ENCODE data around the gene DMAC2L.
"Not testable (repeated sequence)": the region's sequence is repeated elsewhere in the genome, so short reads cannot be mapped to it uniquely, and the experiment has no call there.

Gene DMAC2L, protein sequence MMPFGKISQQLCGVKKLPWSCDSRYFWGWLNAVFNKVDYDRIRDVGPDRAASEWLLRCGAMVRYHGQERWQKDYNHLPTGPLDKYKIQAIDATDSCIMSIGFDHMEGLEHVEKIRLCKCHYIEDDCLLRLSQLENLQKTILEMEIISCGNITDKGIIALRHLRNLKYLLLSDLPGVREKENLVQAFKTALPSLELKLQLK

DNA sequence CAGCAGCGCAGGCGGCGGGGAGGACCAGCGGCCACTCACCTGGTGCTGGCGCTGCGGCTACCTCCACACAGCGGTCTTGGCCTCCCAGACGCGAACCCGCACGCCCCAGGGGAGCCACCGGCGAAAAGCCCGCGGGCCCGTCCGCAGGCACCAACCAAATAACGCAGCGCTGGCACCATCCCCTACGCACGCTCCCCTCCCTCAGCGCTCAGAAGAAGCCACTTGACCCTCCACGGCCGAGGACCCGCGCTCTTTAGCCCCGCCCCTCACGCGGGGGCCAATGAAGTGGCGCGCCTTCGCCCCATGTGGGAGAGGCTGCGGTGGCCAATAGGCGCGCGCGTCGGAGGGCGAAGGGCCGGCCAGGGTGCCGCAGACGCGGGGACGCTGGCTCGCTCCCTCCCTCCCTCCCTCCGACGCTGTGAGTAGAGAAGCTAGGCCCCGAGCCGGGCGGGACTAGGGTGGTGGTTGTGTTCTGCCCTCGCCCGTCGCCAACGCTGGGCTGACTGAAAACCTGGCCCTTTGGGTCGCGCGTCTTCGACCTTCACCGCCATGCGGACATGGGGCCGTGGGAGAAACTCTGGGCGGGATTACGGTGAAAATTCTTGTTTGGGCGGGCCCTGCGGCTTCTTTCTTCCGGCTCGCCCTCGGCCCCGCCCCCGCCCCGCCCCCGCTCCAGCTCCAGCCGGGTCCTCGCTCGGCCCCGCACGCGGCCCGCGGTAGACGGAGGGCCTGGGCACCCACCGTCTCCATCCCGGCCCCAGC lies at the start of gene DMAC2L, which contains the start of gene L2HGDH:
Gene DMAC2L (plus strand): TSS at position 353 of the 762 bp plus-strand sequence. CDS start 9,164 bp downstream, outside the sequence.
Gene L2HGDH (minus strand): TSS at position 258 of the 762 bp plus-strand sequence. CDS start 79 bp downstream, at position 179.
- peak; percentile 84 to 85 for DNase-seq

- no peak for DNase-seq
These were observed 49.3 kb upstream of the DMAC2L start for GRCh38 chr14:50262865-50263264.

DNA sequence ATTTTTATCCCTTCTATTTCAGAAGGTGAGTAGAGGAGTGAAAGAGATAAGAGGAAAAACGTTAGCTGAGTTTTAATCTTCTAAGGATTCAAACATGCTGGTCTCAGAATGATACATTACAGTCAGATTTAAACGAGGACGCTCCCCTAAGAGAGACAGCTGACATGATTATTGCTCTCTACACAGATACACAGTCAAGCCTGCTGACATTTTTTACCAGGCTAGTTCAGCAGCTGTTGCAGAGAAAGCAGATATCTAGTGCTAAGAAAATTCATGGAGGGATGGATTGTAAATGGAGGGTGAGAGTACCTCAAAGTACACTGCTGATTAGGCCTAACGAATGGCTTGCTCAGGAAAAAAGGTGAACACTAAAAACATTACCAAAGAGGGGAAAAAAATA lies 48.8 kb upstream of the DMAC2L start:
- DNase-seq, result no peak

- DNase-seq, result no peak
These were observed 47.1 kb upstream of the DMAC2L start for GRCh38 chr14:50265029-50265428.

DNA sequence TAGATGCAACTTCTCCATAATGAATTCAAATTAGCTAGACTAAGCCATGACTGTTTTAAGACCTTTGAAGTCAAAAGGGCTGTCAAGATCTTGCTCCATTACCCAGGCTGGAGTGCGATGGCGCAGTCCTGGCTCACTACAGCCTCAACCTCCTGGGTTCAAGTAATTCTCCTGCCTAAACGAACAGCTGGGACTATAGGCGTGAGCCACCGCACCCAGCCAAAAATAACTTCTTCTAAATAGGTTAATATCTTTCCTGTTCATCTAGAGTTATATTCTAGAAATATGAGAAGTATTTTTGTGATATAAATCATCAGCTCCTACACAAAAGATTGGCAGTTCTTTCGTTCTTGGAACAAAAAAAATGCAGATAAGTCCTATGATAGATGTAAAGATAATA lies 41.2 kb upstream of the DMAC2L start:
- no peak for DNase-seq

GRCh38 chr14:50272498-50272897 lies 39.6 kb upstream of the DMAC2L start:
- DNase-seq, result no peak

GRCh38 chr14:50285861-50286260 lies 26.3 kb upstream of the DMAC2L start:
- no peak for DNase-seq

DNA sequence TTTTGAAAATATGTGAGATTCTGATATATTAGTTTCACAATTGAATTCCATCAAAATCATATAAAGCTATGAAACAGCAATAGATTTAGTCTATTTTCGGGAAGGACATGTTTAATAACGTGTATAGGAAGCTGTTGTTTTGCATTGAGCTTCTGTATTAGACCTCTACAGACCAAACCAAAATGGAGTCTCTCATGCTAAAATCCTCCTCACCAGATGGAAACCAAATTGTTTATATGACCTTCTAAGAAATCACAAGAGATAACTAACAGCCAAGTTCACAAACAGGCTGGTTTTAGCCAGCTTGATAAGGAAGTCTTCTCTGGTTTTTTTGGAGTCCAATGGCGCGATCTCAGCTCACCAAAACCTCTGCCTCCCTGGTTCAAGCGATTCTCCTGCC lies 24.0 kb upstream of the DMAC2L start:
- no peak for DNase-seq

GRCh38 chr14:50290306-50290705 lies 21.8 kb upstream of the DMAC2L start:
- no peak for DNase-seq

DNA sequence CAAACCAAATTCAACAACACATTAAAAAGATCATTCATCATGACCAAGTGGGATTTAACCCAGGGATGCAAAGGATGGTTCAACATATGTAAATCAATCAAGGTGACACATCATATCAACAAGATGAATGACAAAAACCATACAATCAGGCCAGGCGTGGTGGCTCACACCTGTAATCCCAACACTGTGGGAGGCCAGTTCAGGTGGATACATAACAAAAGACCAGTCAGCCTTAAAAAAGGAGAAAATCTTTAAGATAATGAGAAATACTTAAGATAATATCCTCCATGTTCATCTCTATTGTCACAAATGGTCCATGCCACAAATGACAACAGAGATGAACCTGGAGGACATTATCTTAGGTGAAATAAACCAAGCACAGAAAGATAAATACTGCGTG lies 12.5 kb upstream of the DMAC2L start:
- DNase-seq, result no peak

DNA sequence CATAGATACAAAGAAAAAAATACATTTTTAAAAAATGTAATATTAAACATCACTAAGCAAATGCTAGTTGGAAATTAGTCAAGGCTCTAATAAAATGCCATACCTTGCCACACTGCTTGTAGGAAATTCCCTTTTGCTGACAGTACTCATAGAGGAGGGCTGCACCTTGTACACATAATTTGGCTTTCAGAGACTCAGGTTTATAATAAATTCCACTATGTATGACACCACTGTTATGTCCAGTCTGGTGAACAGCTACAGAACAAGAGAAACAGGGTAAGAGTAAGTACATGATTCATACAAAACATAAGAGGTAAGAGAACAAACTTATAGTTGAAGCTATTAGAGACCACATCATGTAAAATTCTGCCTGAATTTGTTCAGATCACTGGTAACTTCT lies 10.2 kb upstream of the DMAC2L start:
- DNase-seq, result no peak

GRCh38 chr14:50303744-50304471 lies 8.2 kb upstream of the DMAC2L start:
- no peak for DNase-seq

DNA sequence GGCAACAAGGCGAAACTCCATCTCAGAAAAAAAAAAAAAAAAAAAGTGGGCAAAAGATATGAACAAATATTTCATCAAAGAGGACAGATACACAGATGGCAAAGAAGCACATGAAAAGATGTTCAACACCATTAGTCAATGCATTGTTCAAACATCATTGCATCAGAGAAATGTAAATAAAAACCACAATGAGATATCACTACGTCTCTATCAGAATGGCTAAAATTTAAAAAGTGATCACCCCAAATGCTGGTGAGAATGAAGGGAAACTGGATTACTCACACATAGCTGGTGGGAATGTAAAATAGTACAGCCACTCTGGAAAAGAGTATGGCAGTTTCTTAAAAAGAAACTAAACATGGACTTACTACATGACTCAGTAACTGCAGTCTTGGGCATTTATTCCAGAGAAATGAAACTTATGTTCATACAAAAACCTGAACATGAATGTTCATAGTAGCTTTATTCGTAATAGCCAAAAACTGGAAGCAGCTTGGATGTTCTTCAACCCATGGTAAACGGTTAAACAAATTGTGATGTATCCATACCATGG lies 3.7 kb upstream of the DMAC2L start:
- DNase-seq, result no peak

GRCh38 chr14:50310445-50310844 lies 1.7 kb upstream of the DMAC2L start:
- no peak for DNase-seq

DNA sequence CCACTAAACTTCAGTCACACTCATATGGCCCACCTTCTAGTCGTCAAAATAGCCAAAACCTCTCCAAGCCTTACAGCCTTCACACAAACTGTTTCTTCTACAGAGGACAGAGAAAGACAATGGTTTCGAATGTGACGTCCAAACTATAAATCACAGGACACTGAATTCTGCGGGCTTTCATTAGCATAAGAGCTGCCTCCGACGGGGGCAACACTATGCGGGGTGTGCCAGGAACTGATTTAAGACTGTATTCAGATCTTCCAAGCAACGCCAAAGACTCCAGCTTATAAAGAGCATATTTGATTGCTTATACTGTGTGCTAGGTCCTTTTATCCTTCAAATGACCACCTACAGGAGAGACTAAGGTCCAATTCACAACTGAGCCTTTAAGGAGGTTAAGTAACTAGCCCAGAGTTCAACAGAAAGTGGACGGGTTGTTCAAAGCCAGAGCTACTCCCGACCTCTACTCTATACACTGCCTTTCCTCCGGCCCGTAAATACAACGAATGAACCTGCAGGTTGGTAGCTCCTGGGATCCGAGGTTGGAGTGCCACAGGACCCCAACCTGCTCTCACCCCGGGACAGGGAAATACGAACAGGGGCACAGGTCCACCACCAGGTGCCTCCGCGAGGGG lies 670 bp upstream of the DMAC2L start:
- DNase-seq, result no peak

DNA sequence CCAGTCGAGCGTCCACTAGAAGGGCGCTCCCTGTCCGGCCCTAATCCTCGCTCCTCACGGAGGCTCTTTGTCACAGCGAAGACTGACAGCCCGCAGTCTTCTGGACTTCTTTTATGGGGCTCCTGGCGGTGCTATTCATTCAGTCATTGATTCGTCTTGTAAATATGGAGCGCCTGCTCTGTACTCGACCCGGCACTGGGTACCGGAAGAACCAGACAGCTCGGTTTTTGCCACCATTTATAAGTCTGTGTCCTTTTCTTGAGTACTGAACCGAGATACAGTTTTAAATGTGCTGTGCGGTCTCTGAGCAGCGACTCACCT lies 570 bp downstream of the DMAC2L start:
- DNase-seq, result no peak

GRCh38 chr14:50314098-50314497 lies 2.0 kb downstream of the DMAC2L start:
- not testable (repeated sequence) for DNase-seq

DNA sequence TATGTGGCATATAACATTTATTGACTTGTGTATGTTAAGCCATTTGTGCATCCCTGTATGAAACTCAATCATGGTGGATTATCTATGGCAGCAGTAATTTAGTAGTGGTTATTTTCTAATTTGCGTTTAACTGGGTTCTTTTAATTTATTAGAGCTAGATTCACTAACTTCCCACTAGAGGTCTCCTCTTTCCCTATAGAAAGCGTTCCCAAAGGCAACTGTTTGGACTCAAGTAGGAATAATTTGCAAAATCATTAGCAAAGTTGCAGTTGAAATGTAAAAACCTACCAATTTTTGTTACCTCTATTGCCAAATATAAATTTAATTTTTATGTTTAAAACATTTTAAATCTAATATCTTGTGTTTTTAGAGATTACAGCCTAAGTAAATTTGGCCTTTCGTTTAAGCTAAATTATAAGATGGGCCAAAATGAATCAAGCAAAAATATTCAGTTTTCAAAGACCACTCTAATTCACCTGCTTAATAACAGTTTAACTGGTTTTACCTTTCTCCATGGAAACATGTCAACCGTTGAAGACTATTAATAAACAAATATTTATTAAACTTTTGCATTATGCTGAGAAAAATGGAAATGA lies 6.0 kb downstream of the DMAC2L start:
- no peak for DNase-seq

DNA sequence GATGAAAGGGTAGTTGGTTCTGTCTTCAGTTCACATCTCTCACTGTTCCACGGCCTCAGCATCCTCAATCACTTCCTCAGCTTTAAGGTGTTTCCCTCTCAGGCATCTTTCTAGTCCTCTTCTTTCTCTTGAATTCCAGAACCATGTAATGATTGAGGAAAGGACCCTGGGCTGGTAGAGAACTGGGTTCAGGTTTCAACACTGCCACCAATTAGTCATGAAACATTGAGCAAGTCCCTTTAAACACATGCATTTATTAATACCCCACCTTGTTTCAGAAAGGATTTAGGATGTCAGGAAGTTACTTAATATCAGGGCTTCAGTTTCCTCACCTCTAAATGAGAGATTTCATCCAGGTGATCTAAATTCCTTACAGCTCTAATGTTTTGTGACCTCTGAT lies 7.2 kb downstream of the DMAC2L start:
- DNase-seq, result no peak

GRCh38 chr14:50319721-50320120 lies 7.6 kb downstream of the DMAC2L start:
- DNase-seq, result no peak

GRCh38 chr14:50320283-50320682 lies 8.2 kb downstream of the DMAC2L start:
- no peak for DNase-seq

DNA sequence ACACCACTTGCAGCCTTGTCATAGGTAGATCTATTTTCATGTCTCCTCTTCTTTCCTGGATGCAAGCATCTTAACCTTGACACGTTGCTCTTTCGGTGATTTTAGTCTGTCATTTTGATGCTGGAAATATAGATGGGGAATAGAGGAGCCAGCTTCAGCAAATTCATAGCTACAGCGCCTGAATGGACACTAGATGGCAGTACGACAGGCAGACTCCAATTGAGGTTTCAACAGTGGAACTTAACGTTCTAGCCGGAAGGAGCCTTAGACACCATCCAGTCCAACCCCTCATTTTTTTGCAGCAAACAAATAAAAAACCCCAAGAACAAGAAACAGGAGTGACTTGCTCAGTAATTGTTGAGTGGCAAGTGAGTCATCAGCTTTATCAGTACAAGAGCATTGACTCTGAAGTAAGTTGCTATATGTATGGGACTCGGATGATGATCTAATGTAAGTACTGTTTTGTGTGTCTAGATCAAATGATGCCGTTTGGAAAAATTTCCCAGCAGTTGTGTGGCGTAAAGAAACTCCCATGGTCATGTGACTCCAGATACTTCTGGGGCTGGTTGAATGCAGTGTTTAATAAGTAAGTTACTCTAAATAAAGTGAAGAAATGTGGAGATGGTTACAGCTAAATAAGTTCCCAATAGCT lies 9.0 kb downstream of the DMAC2L start:
- peak; percentile 65 to 69 for DNase-seq
